SK-N-SH treated with all-trans-retinoic acid at 6 μM for 48 hours (cell line): ENCODE measurements around the gene GNAQ.

Source experiments
- ATAC-seq: fragments of 200-7000 bp; cut with Tn5 transposase; 3 replicates; pipeline ENCODE4 v1.9.1; 2020; ENCODE audit warnings: mild to moderate bottlenecking, moderate library complexity
- BACH2 ChIP-seq: fragments of 250-450 bp; sonication (Bioruptor Pico); IDR thresholded peaks from 2 replicates; pipeline ENCODE4 v1.9.0; 2021; ENCODE audit warnings: mild to moderate bottlenecking, borderline replicate concordance
- ESRRG ChIP-seq: fragments of 250-450 bp; sonication (Bioruptor Pico); IDR thresholded peaks from 2 replicates; pipeline ENCODE4 v1.6.1; 2021; ENCODE audit warnings: mild to moderate bottlenecking
- GLIS3 ChIP-seq: fragments of 250-450 bp; sonication (Bioruptor Pico); IDR thresholded peaks from 2 replicates; pipeline ENCODE4 v1.5.0; 2020; ENCODE audit warnings: mild to moderate bottlenecking, moderate library complexity
- ISL1 ChIP-seq: fragments of 250-450 bp; sonication (Bioruptor Pico); IDR thresholded peaks from 2 replicates; pipeline ENCODE4 v2.1.2; 2022; ENCODE audit warnings: mild to moderate bottlenecking, moderate library complexity
- OSR1 ChIP-seq: fragments of 250-450 bp; sonication (Bioruptor Pico); IDR thresholded peaks from 2 replicates; pipeline ENCODE4 v1.8.0; 2022; ENCODE audit warnings: moderate library complexity, mild to moderate bottlenecking, inconsistent platforms
- POU6F1 ChIP-seq: fragments of 250-450 bp; sonication (Bioruptor Pico); IDR thresholded peaks from 2 replicates; pipeline ENCODE4 v1.8.0; 2021; ENCODE audit warnings: low read depth, mild to moderate bottlenecking, moderate library complexity, borderline replicate concordance
- RARB ChIP-seq: fragments of 250-450 bp; sonication (Bioruptor Pico); IDR thresholded peaks from 2 replicates; pipeline ENCODE4 v1.8.0; 2021; ENCODE audit warnings: mild to moderate bottlenecking, moderate library complexity
- TCF4 ChIP-seq: fragments of 250-450 bp; sonication (Bioruptor Pico); IDR thresholded peaks from 2 replicates; pipeline ENCODE4 v1.8.0; 2021; ENCODE audit warnings: mild to moderate bottlenecking, moderate library complexity, borderline replicate concordance
- TSHZ2 ChIP-seq: fragments of 250-450 bp; sonication (Bioruptor Pico); IDR thresholded peaks from 2 replicates; pipeline ENCODE4 v1.5.0; 2020; ENCODE audit warnings: mild to moderate bottlenecking, moderate library complexity
- ZC3H10 ChIP-seq: fragments of 250-450 bp; sonication (Bioruptor Pico); IDR thresholded peaks from 2 replicates; pipeline ENCODE4 v1.5.1; 2021; ENCODE audit warnings: mild to moderate bottlenecking, moderate library complexity
- ZFP3 ChIP-seq: fragments of 250-450 bp; sonication (Bioruptor Pico); IDR thresholded peaks from 2 replicates; pipeline ENCODE4 v1.5.0; 2020; ENCODE audit warnings: mild to moderate bottlenecking, moderate library complexity
- ZFP30 ChIP-seq: fragments of 450-650 bp; formaldehyde crosslinking; IDR thresholded peaks from 2 replicates; pipeline ENCODE4 v1.5.0; 2022; ENCODE audit warnings: mild to moderate bottlenecking, moderate library complexity
- ZNF565 ChIP-seq: fragments of 450-650 bp; formaldehyde crosslinking; conservative IDR thresholded peaks from 2 replicates; pipeline ENCODE4 v1.5.0; 2020; ENCODE audit warnings: low read depth, mild to moderate bottlenecking, moderate library complexity
- TF ChIP-seq, protein P1 (sequence below): fragments of 250-450 bp; sonication (Bioruptor Pico); IDR thresholded peaks from 2 replicates; pipeline ENCODE4 v1.8.0; 2020; ENCODE audit warnings: mild to moderate bottlenecking, moderate library complexity, borderline replicate concordance
- TF ChIP-seq, protein P2 (sequence below): fragments of 250-450 bp; sonication (Bioruptor Pico); IDR thresholded peaks from 2 replicates; pipeline ENCODE4 v1.5.1; 2021; ENCODE audit warnings: mild to moderate bottlenecking, moderate library complexity
- TF ChIP-seq, protein P3 (sequence below): fragments of 250-450 bp; sonication (Bioruptor Pico); IDR thresholded peaks from 2 replicates; pipeline ENCODE4 v1.5.1; 2020; ENCODE audit warnings: low read depth, mild to moderate bottlenecking, moderate library complexity

Gene GNAQ

GRCh38 chr9:78006734-78007133 is 24.9 kb downstream of the GNAQ start:
- ATAC-seq: no peak
- TF ChIP-seq ZFP3 (CRISPR knock-in tag) (no peak), ZC3H10 (CRISPR knock-in tag) (no peak), GLIS3 (no peak)
- TF ChIP-seq, protein P1, sequence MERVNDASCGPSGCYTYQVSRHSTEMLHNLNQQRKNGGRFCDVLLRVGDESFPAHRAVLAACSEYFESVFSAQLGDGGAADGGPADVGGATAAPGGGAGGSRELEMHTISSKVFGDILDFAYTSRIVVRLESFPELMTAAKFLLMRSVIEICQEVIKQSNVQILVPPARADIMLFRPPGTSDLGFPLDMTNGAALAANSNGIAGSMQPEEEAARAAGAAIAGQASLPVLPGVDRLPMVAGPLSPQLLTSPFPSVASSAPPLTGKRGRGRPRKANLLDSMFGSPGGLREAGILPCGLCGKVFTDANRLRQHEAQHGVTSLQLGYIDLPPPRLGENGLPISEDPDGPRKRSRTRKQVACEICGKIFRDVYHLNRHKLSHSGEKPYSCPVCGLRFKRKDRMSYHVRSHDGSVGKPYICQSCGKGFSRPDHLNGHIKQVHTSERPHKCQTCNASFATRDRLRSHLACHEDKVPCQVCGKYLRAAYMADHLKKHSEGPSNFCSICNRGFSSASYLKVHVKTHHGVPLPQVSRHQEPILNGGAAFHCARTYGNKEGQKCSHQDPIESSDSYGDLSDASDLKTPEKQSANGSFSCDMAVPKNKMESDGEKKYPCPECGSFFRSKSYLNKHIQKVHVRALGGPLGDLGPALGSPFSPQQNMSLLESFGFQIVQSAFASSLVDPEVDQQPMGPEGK (CRISPR knock-in tag): no peak

DNA sequence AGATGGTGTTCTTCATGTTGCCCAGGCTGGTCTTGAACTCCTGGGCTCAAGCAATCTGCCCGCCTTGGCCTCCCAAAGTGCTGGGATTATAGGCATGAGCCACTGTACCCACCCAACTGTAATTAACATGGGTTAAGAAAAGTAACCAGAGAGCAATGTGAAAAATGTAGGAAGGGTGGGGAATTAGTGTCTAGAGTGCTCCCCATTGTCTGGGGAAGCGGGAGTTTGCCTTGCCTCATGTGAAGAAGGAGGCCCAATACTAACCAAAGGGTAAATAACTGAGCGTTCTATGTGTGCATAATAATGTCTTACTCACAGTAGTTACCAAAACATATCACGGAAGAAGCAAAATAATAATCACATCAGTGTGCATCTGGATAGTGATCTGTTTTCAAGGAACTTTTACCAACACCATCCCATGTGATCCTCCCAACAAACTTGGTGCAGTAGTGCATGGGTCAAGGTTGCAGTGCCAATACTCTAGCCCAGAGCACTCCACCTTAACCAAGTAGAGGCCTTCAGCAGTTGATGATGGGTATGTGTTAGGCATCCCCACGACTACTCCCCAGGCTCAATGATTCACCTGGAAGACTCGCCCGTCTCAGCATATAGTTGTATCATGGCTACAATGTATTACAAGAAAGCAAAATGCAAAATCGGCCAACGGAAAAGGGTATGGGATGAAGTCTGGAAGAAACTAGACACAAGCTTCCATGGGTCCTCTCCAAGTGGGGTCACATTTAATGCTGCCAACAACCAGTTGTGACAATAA is 26.2 kb downstream of the GNAQ start:
- TF ChIP-seq ZFP3 (CRISPR knock-in tag) (no peak), BACH2 (CRISPR knock-in tag) (no peak), OSR1 (CRISPR knock-in tag) (no peak), ZNF565 (CRISPR knock-in tag) (no peak), RARB (CRISPR knock-in tag) (no peak), POU6F1 (CRISPR knock-in tag) (no peak), TSHZ2 (no peak), ZFP30 (CRISPR knock-in tag) (no peak), ESRRG (CRISPR knock-in tag) (no peak), ZC3H10 (CRISPR knock-in tag) (no peak), TCF4 (CRISPR knock-in tag) (no peak)
- TF ChIP-seq, protein P2, sequence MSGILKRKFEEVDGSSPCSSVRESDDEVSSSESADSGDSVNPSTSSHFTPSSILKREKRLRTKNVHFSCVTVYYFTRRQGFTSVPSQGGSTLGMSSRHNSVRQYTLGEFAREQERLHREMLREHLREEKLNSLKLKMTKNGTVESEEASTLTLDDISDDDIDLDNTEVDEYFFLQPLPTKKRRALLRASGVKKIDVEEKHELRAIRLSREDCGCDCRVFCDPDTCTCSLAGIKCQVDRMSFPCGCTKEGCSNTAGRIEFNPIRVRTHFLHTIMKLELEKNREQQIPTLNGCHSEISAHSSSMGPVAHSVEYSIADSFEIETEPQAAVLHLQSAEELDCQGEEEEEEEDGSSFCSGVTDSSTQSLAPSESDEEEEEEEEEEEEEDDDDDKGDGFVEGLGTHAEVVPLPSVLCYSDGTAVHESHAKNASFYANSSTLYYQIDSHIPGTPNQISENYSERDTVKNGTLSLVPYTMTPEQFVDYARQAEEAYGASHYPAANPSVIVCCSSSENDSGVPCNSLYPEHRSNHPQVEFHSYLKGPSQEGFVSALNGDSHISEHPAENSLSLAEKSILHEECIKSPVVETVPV (CRISPR knock-in tag): no peak
- TF ChIP-seq, protein P1 (CRISPR knock-in tag): no peak
- TF ChIP-seq, protein P3, sequence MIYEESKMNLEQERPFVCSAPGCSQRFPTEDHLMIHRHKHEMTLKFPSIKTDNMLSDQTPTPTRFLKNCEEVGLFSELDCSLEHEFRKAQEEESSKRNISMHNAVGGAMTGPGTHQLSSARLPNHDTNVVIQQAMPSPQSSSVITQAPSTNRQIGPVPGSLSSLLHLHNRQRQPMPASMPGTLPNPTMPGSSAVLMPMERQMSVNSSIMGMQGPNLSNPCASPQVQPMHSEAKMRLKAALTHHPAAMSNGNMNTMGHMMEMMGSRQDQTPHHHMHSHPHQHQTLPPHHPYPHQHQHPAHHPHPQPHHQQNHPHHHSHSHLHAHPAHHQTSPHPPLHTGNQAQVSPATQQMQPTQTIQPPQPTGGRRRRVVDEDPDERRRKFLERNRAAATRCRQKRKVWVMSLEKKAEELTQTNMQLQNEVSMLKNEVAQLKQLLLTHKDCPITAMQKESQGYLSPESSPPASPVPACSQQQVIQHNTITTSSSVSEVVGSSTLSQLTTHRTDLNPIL: no peak
- no peak for ATAC-seq

GRCh38 chr9:78004478-78005229 is 27.0 kb downstream of the GNAQ start:
- ATAC-seq: peak; percentile 37; the same call in 2 of the 3 replicates
- TF ChIP-seq ISL1 (CRISPR knock-in tag) (0 out of 2 replicates have a peak, but pooled peaks have one; percentile 22), BACH2 (CRISPR knock-in tag) (no peak)
